Measurements from ENCODE around the gene SEMA3E. TPM values are rescaled to one million over a fixed set of nuclear protein-coding genes. Genes with fewer than 3 reads are reported as not detected.
A peak's percentile ranks its signal among the peaks of the same experiment; 100 is the strongest.

The SEMA3E gene
- total and polyA plus RNA-seq, 5 experiments from 2014 or later: not detected

- Mint-ChIP-seq H3K4me1 (no peaks in the 10 kb centered on the region), H3K27me3 (no peaks in the 10 kb centered on the region), H3K27ac (no peak overlapping the region), H3K9me3 (peaks cover 0 to 2% (median 0%) of the 10 kb centered on the region in 9 donors), H3K36me3 (no peaks in the 10 kb centered on the region), H3K4me3 (no peak overlapping the region)
- ATAC-seq (no peak), DNase-seq (no peak)
- POLR2A ChIA-PET: no interaction called here
Observed at GRCh38 chr7:83672157-83672556, 23.2 kb upstream of the SEMA3E start.

- no peak for ATAC-seq
- H3K4me3 Mint-ChIP-seq: no peak overlapping the region
- H3K4me1 Mint-ChIP-seq: no peaks in the 10 kb centered on the region
- POLR2A ChIA-PET: no interaction called here
- no peaks in the 10 kb centered on the region for H3K36me3 Mint-ChIP-seq
- no peaks in the 10 kb centered on the region for H3K27me3 Mint-ChIP-seq
- H3K9me3 Mint-ChIP-seq: peaks cover 0 to 20% (median 2%) of the 10 kb centered on the region in 9 donors
- DNase-seq: no peak
- no peak overlapping the region for H3K27ac Mint-ChIP-seq
Observed at GRCh38 chr7:83663131-83663530, 14.2 kb upstream of the SEMA3E start.

GRCh38 chr7:83658126-83658525 lies 9.2 kb upstream of the SEMA3E start:
- H3K4me3 Mint-ChIP-seq: no peak overlapping the region
- H3K4me1 Mint-ChIP-seq: no peaks in the 10 kb centered on the region
- ATAC-seq (no peak), DNase-seq (no peak)
- POLR2A ChIA-PET: no interaction called here
- H3K27ac Mint-ChIP-seq: no peak overlapping the region
- H3K9me3 Mint-ChIP-seq: peaks cover 0 to 13% (median 2%) of the 10 kb centered on the region in 9 donors
- H3K27me3 Mint-ChIP-seq: no peaks in the 10 kb centered on the region
- H3K36me3 Mint-ChIP-seq: no peaks in the 10 kb centered on the region

GRCh38 chr7:83655951-83656556 lies 7.1 kb upstream of the SEMA3E start:
- ATAC-seq (no peak), DNase-seq (no peak)
- no peaks in the 10 kb centered on the region for H3K4me1 Mint-ChIP-seq
- H3K27ac Mint-ChIP-seq: no peak overlapping the region
- H3K36me3 Mint-ChIP-seq: peaks cover 0 to 3% (median 0%) of the 10 kb centered on the region in 3 donors
- H3K4me3 Mint-ChIP-seq: no peak overlapping the region
- peaks cover 0 to 10% (median 0%) of the 10 kb centered on the region in 9 donors for H3K9me3 Mint-ChIP-seq
- peaks cover 0 to 2% (median 0%) of the 10 kb centered on the region in 5 donors for H3K27me3 Mint-ChIP-seq
- POLR2A ChIA-PET: no interaction called here

- POLR2A ChIA-PET: no interaction called here
- no peak overlapping the region for H3K27ac Mint-ChIP-seq
- no peak for ATAC-seq
- no peak for DNase-seq
- peaks cover 0 to 7% (median 4%) of the 10 kb centered on the region in 9 donors for H3K9me3 Mint-ChIP-seq
- H3K36me3 Mint-ChIP-seq: peaks cover 0 to 11% (median 0%) of the 10 kb centered on the region in 3 donors
- H3K4me3 Mint-ChIP-seq: no peak overlapping the region
- peaks cover 6 to 15% (median 7%) of the 10 kb centered on the region in 5 donors for H3K27me3 Mint-ChIP-seq
- H3K4me1 Mint-ChIP-seq: no peaks in the 10 kb centered on the region
Observed at GRCh38 chr7:83652481-83652880, 3.5 kb upstream of the SEMA3E start.

GRCh38 chr7:83649701-83650100 lies 762 bp upstream of the SEMA3E start:
- POLR2A ChIA-PET: no interaction called here
- no peak overlapping the region for H3K4me3 Mint-ChIP-seq
- H3K36me3 Mint-ChIP-seq: peaks cover 0 to 11% (median 0%) of the 10 kb centered on the region in 3 donors
- peaks cover 0 to 7% (median 2%) of the 10 kb centered on the region in 9 donors for H3K9me3 Mint-ChIP-seq
- DNase-seq (no peak), ATAC-seq (no peak)
- peaks cover 6 to 15% (median 7%) of the 10 kb centered on the region in 5 donors for H3K27me3 Mint-ChIP-seq
- H3K27ac Mint-ChIP-seq: no peak overlapping the region
- no peaks in the 10 kb centered on the region for H3K4me1 Mint-ChIP-seq

GRCh38 chr7:83646027-83646426 lies 2.9 kb downstream of the SEMA3E start:
- Mint-ChIP-seq H3K4me3 (no peak overlapping the region), H3K4me1 (no peaks in the 10 kb centered on the region), H3K27me3 (peaks cover 6 to 15% (median 7%) of the 10 kb centered on the region in 5 donors), H3K9me3 (peaks cover 0 to 4% (median 2%) of the 10 kb centered on the region in 9 donors), H3K27ac (no peak overlapping the region), H3K36me3 (peaks cover 0 to 8% (median 0%) of the 10 kb centered on the region in 3 donors)
- ATAC-seq (no peak), DNase-seq (no peak)
- POLR2A ChIA-PET: no interaction called here

GRCh38 chr7:83643739-83644138 lies 5.2 kb downstream of the SEMA3E start:
- POLR2A ChIA-PET: no interaction called here
- no peak overlapping the region for H3K27ac Mint-ChIP-seq
- no peak overlapping the region for H3K4me3 Mint-ChIP-seq
- DNase-seq: no peak
- H3K4me1 Mint-ChIP-seq: no peaks in the 10 kb centered on the region
- ATAC-seq: no peak
- peaks cover 0 to 4% (median 0%) of the 10 kb centered on the region in 3 donors for H3K36me3 Mint-ChIP-seq
- H3K9me3 Mint-ChIP-seq: peaks cover 0 to 4% (median 0%) of the 10 kb centered on the region in 9 donors
- peaks cover 0 to 9% (median 4%) of the 10 kb centered on the region in 5 donors for H3K27me3 Mint-ChIP-seq

GRCh38 chr7:83643012-83643411 lies 5.9 kb downstream of the SEMA3E start:
- Mint-ChIP-seq H3K27ac (no peak overlapping the region), H3K4me1 (no peaks in the 10 kb centered on the region), H3K4me3 (no peak overlapping the region), H3K36me3 (no peaks in the 10 kb centered on the region), H3K27me3 (peaks cover 0 to 5% (median under 1%) of the 10 kb centered on the region in 5 donors), H3K9me3 (peaks cover 0 to 3% (median 0%) of the 10 kb centered on the region in 9 donors)
- DNase-seq: no peak
- no peak for ATAC-seq
- POLR2A ChIA-PET: no interaction called here

GRCh38 chr7:83640731-83641537 lies 8.0 kb downstream of the SEMA3E start:
- Mint-ChIP-seq H3K36me3 (no peaks in the 10 kb centered on the region), H3K27ac (no peak overlapping the region), H3K4me3 (no peak overlapping the region), H3K4me1 (no peaks in the 10 kb centered on the region), H3K27me3 (no peaks in the 10 kb centered on the region), H3K9me3 (peaks cover 0 to 3% (median 0%) of the 10 kb centered on the region in 9 donors)
- ATAC-seq (no peak), DNase-seq (no peak)
- POLR2A ChIA-PET: no interaction called here

GRCh38 chr7:83640240-83640639 lies 8.7 kb downstream of the SEMA3E start:
- no peaks in the 10 kb centered on the region for H3K27me3 Mint-ChIP-seq

GRCh38 chr7:83633516-83633915 lies 15.4 kb downstream of the SEMA3E start:
- H3K9me3 Mint-ChIP-seq: peaks cover 0 to 17% (median 7%) of the 10 kb centered on the region in 9 donors
- no peak overlapping the region for H3K4me3 Mint-ChIP-seq
- ATAC-seq: no peak
- no peak for DNase-seq
- no peaks in the 10 kb centered on the region for H3K36me3 Mint-ChIP-seq
- H3K27ac Mint-ChIP-seq: peak overlapping the region in 1 of 10 donors; percentile 21
- H3K27me3 Mint-ChIP-seq: no peaks in the 10 kb centered on the region
- H3K4me1 Mint-ChIP-seq: no peaks in the 10 kb centered on the region
- POLR2A ChIA-PET: no interaction called here

More at GRCh38 chr7:83640240-83640639, 8.7 kb downstream of the SEMA3E start:
- no peak overlapping the region for H3K27ac Mint-ChIP-seq
- POLR2A ChIA-PET: no interaction called here
- DNase-seq (no peak), ATAC-seq (no peak)
- H3K9me3 Mint-ChIP-seq: peaks cover 0 to 3% (median 0%) of the 10 kb centered on the region in 9 donors
- H3K36me3 Mint-ChIP-seq: no peaks in the 10 kb centered on the region
- H3K4me3 Mint-ChIP-seq: no peak overlapping the region
- no peaks in the 10 kb centered on the region for H3K4me1 Mint-ChIP-seq

GRCh38 chr7:83629117-83629880 lies 19.6 kb downstream of the SEMA3E start:
- no peak overlapping the region for H3K27ac Mint-ChIP-seq
- DNase-seq: no peak
- H3K4me1 Mint-ChIP-seq: no peaks in the 10 kb centered on the region
- H3K36me3 Mint-ChIP-seq: no peaks in the 10 kb centered on the region
- no peak overlapping the region for H3K4me3 Mint-ChIP-seq
- POLR2A ChIA-PET: no interaction called here
- no peak for ATAC-seq
- H3K9me3 Mint-ChIP-seq: peaks cover 0 to 43% (median 7%) of the 10 kb centered on the region in 9 donors
- no peaks in the 10 kb centered on the region for H3K27me3 Mint-ChIP-seq

Measured in naive thymus-derived CD8-positive, alpha-beta T cell (primary cell).